Transverse colon (tissue), 4 donors: ENCODE measurements around the gene BLM. TPM values are rescaled to one million over a fixed set of nuclear protein-coding genes. Genes with fewer than 3 reads are reported as not detected.

Source experiments
- DNase-seq: peaks from one replicate; pipeline ENCODE4 v3.0.0-alpha.2; 2019
- H3K27ac ChIP-seq, 4 donors: fragments of 200-600 bp; sonication (generic); 2 replicates each; pipeline ENCODE4 v1.5.1; 2016 to 2018; ENCODE audit warnings: inconsistent platforms in 4 of 4
- H3K27me3 ChIP-seq: fragments of 200-600 bp; sonication (generic); 2 replicates; pipeline ENCODE4 v1.5.1; 2017; ENCODE audit warnings: inconsistent platforms
- H3K36me3 ChIP-seq, 4 donors: fragments of 200-600 bp; sonication (generic); 2 replicates each; pipeline ENCODE4 v1.5.1; 2017 to 2019; ENCODE audit warnings: inconsistent platforms in 4 of 4
- H3K4me1 ChIP-seq, 4 donors: fragments of 200-600 bp; sonication (generic); 2 replicates each; pipeline ENCODE4 v1.5.1; 2017 to 2020; ENCODE audit warnings: inconsistent platforms in 4 of 4
- H3K4me3 ChIP-seq, 4 donors: fragments of 200-600 bp; sonication (generic); 1 replicate in 1 of 4; 2 replicates in 3 of 4; pipeline versions ENCODE4 v1.5.1 to v1.6.1; 2017 to 2019; ENCODE audit warnings: inconsistent platforms in 4 of 4
- H3K9me3 ChIP-seq, 2 donors: fragments of 200-600 bp; sonication (generic); 2 replicates each; pipeline ENCODE4 v1.5.1; 2017 to 2019; ENCODE audit warnings: inconsistent platforms in 2 of 2
- CTCF ChIP-seq, 5 experiments: fragments of 200-600 bp in 3 of 5; fragments of 450-650 bp in 2 of 5; sonication (generic) in 3 of 5; IDR thresholded peaks; 1 replicate in 2 of 5; 2 replicates in 3 of 5; pipeline ENCODE4 v1.5.1; 2016 to 2017; ENCODE audit warnings: antibody characterized with exemption in 5 of 5, inconsistent platforms in 3 of 5, mild to moderate bottlenecking in 2 of 5, moderate library complexity in 1 of 5
- EP300 ChIP-seq: sonication (generic); formaldehyde crosslinking; IDR thresholded peaks from one replicate; pipeline ENCODE4 v1.6.1; 2017; ENCODE audit warnings: antibody characterized with exemption, low read depth
- POLR2A ChIP-seq: fragments of 450-650 bp; IDR thresholded peaks from one replicate; pipeline ENCODE4 v1.6.1; 2016; ENCODE audit warnings: antibody characterized with exemption, mild to moderate bottlenecking, moderate library complexity
- POLR2AphosphoS5 ChIP-seq, 3 donors: sonication (generic); formaldehyde crosslinking; IDR thresholded peaks; one replicate each; pipeline ENCODE4 v1.6.1; 2016; ENCODE audit warnings: antibody characterized with exemption in 3 of 3
- WGBS, 2 donors: methylation state at CpG; one replicate each; pipeline ENCODE4 v1.1.5; 2018; ENCODE audit warnings: low coverage in 1 of 2; 5-methylcytosine and 5-hydroxymethylcytosine counted together
- in situ Hi-C, 4 donors: fragments of 200-750 bp; cut with MboI; loops; one replicate each; pipeline versions ENCODE4 v1.15.0 to v1.15.1; 2017; ENCODE audit warnings: low sequenced_read_pairs in 3 of 4, low pct_ligation_motif_present in 1 of 4, low pct_unique_long_range_greater_than_20kb in 1 of 4
- intact Hi-C: fragments of 100-400 bp; cut with DNase I; formaldehyde crosslinking; loops from one replicate; pipeline ENCODE4 v1.15.1; 2023; ENCODE audit warnings: low total_unique reads
- total RNA-seq, 4 donors: library from RNA; depleted of rRNA; stranded (reverse); fragments of >200 nt; gene quantifications; one replicate each; pipeline ENCODE4 v1.1.0, GENCODE V29; 2016

Gene BLM
- total RNA-seq, 4 donors from 2014 or later, result 1.5 to 6.4 (median 2.0) TPM

GRCh38 chr15:90705212-90705611 lies 11.9 kb upstream of the BLM start:
- no peaks in the 10 kb centered on the region for H3K9me3 ChIP-seq
- no peaks in the 10 kb centered on the region for H3K27me3 ChIP-seq
- no peak for DNase-seq
- no peak overlapping the region for H3K4me3 ChIP-seq
- intact Hi-C loops (no loop called here), in situ Hi-C loops (no loop called here)
- TF ChIP-seq EP300, result no peak
- no peak for TF ChIP-seq POLR2A
- TF ChIP-seq POLR2AphosphoS5 (IDR thresholded peaks at IDR 0.05), result no peak
- no peak for TF ChIP-seq CTCF (IDR thresholded peaks at IDR 0.05)
- H3K4me1 ChIP-seq, result no peaks in the 10 kb centered on the region
- no peak overlapping the region for H3K27ac ChIP-seq
- H3K36me3 ChIP-seq, result no peaks in the 10 kb centered on the region
- WGBS, 2 donors, result 100% methylated on average over 4 of the region's 4 CpGs; no CpG with 5 or more reads in 1 of the 2 donors

- Histone ChIP-seq H3K9me3 (no peaks in the 10 kb centered on the region), H3K4me3 (no peak overlapping the region), H3K4me1 (no peaks in the 10 kb centered on the region), H3K36me3 (no peaks in the 10 kb centered on the region), H3K27me3 (no peaks in the 10 kb centered on the region), H3K27ac (no peak overlapping the region)
- WGBS, 2 donors, result 91 to 92% methylated on average over 3 to 7 of the region's 7 CpGs
- in situ Hi-C loops (no loop called here), intact Hi-C loops (no loop called here)
- TF ChIP-seq CTCF (IDR thresholded peaks at IDR 0.05) (no peak), POLR2A (no peak), EP300 (no peak), POLR2AphosphoS5 (IDR thresholded peaks at IDR 0.05) (no peak)
- DNase-seq, result no peak
Measured at GRCh38 chr15:90706394-90707327, 10.5 kb upstream of the BLM start.

GRCh38 chr15:90707489-90707888 lies 9.7 kb upstream of the BLM start:
- Histone ChIP-seq H3K36me3 (no peaks in the 10 kb centered on the region), H3K9me3 (no peaks in the 10 kb centered on the region), H3K4me1 (no peaks in the 10 kb centered on the region), H3K27me3 (no peaks in the 10 kb centered on the region), H3K4me3 (no peak overlapping the region), H3K27ac (no peak overlapping the region)
- TF ChIP-seq POLR2AphosphoS5 (IDR thresholded peaks at IDR 0.05) (no peak), POLR2A (no peak), EP300 (no peak), CTCF (IDR thresholded peaks at IDR 0.05) (no peak)
- in situ Hi-C loops, result no loop called here
- no peak for DNase-seq
- WGBS, 2 donors, result 86 to 100% methylated on average over 2 of the region's 2 CpGs
- intact Hi-C loops, result no loop called here

GRCh38 chr15:90708516-90708915 lies 8.6 kb upstream of the BLM start:
- TF ChIP-seq CTCF (IDR thresholded peaks at IDR 0.05) (no peak), POLR2A (no peak), POLR2AphosphoS5 (IDR thresholded peaks at IDR 0.05) (no peak), EP300 (no peak)
- no peak for DNase-seq
- no peaks in the 10 kb centered on the region for H3K36me3 ChIP-seq
- 83 to 100% methylated on average over 1 of the region's 1 CpG for WGBS, 2 donors
- no peaks in the 10 kb centered on the region for H3K27me3 ChIP-seq
- H3K27ac ChIP-seq, result no peak overlapping the region
- H3K4me3 ChIP-seq, result no peak overlapping the region
- in situ Hi-C loops, result no loop called here
- no peaks in the 10 kb centered on the region for H3K4me1 ChIP-seq
- intact Hi-C loops, result no loop called here
- H3K9me3 ChIP-seq, result no peaks in the 10 kb centered on the region
